H9 (cell line): Measurements from ENCODE around the gene OXTR. TPM values are rescaled to one million over a fixed set of nuclear protein-coding genes. Genes with fewer than 3 reads are reported as not detected.

Experiments
- DNase-seq: peaks from one replicate; pipeline ENCODE4 v3.0.0-alpha.2; 2017
- H2AFZ ChIP-seq: one replicate; pipeline ENCODE4 v1.6.1; 2013; ENCODE audit warnings: mild to moderate bottlenecking, low read length, control low read depth, moderate library complexity
- H2AK5ac ChIP-seq: 2 replicates; pipeline ENCODE4 v1.6.1; 2013; ENCODE audit warnings: low read length, control low read depth, mixed read lengths; ENCODE audit not compliant: insufficient read length
- H2BK120ac ChIP-seq: one replicate; pipeline ENCODE4 v1.6.1; 2013; ENCODE audit warnings: low read depth, mild to moderate bottlenecking, low read length, control low read depth, inconsistent platforms; ENCODE audit not compliant: poor library complexity, severe bottlenecking
- H2BK12ac ChIP-seq: 2 replicates; pipeline ENCODE4 v1.6.1; 2013; ENCODE audit warnings: low read length, control low read depth, mixed read lengths, low read depth; ENCODE audit not compliant: insufficient read length
- H2BK15ac ChIP-seq: 2 replicates; pipeline ENCODE4 v1.6.1; 2013; ENCODE audit warnings: low read depth, low read length, control low read depth
- H2BK20ac ChIP-seq: one replicate; pipeline ENCODE4 v1.6.1; 2013; ENCODE audit warnings: low read depth, mild to moderate bottlenecking, low read length, control low read depth, inconsistent platforms; ENCODE audit not compliant: poor library complexity, severe bottlenecking
- H2BK5ac ChIP-seq: 2 replicates; pipeline ENCODE4 v1.6.1; 2013; ENCODE audit warnings: low read length, control low read depth, mixed read lengths; ENCODE audit not compliant: insufficient read length
- H3K14ac ChIP-seq: 2 replicates; pipeline ENCODE4 v1.6.1; 2013; ENCODE audit warnings: low read length, control low read depth; ENCODE audit not compliant: insufficient read depth
- H3K18ac ChIP-seq: 2 replicates; pipeline ENCODE4 v1.6.1; 2013; ENCODE audit warnings: low read depth, mild to moderate bottlenecking, mixed read lengths, low read length, control low read depth; ENCODE audit not compliant: insufficient read length
- H3K23ac ChIP-seq: 2 replicates; pipeline ENCODE4 v1.6.1; 2013; ENCODE audit warnings: low read length, control low read depth, mixed read lengths, low read depth; ENCODE audit not compliant: insufficient read length
- H3K23me2 ChIP-seq: 2 replicates; pipeline ENCODE4 v1.6.1; 2013; ENCODE audit warnings: low read depth, mild to moderate bottlenecking, mixed read lengths, low read length, control low read depth; ENCODE audit not compliant: insufficient read length, poor library complexity, severe bottlenecking
- H3K27ac ChIP-seq: 2 replicates; pipeline ENCODE4 v1.5.1; 2013; ENCODE audit warnings: low read length, control low read depth, mixed read lengths, low read depth; ENCODE audit not compliant: insufficient read length
- H3K27me3 ChIP-seq: 2 replicates; pipeline ENCODE4 v1.6.1; 2013; ENCODE audit warnings: low read length, control low read depth, inconsistent platforms; ENCODE audit not compliant: insufficient read depth
- H3K4ac ChIP-seq: 2 replicates; pipeline ENCODE4 v1.6.1; 2013; ENCODE audit warnings: low read depth, mild to moderate bottlenecking, control low read depth, inconsistent platforms, low read length, moderate library complexity
- H3K4me1 ChIP-seq: 2 replicates; pipeline ENCODE4 v1.6.1; 2013; ENCODE audit warnings: low read length, control low read depth, inconsistent platforms; ENCODE audit not compliant: insufficient read depth
- H3K4me2 ChIP-seq: 2 replicates; pipeline ENCODE4 v1.6.1; 2013; ENCODE audit warnings: low read length, control low read depth, mixed read lengths; ENCODE audit not compliant: insufficient read length, insufficient read depth
- H3K56ac ChIP-seq: 2 replicates; pipeline ENCODE4 v1.6.1; 2013; ENCODE audit warnings: low read depth, mild to moderate bottlenecking, mixed read lengths, low read length, control low read depth; ENCODE audit not compliant: insufficient read length
- H3K79me1 ChIP-seq: 2 replicates; pipeline ENCODE4 v1.6.1; 2013; ENCODE audit warnings: low read depth, mild to moderate bottlenecking, moderate library complexity, low read length, control low read depth, inconsistent platforms; ENCODE audit not compliant: insufficient read depth, poor library complexity, severe bottlenecking
- H3K79me2 ChIP-seq: 2 replicates; pipeline ENCODE4 v1.6.1; 2013; ENCODE audit warnings: low read length, control low read depth, inconsistent platforms; ENCODE audit not compliant: insufficient read depth
- H3K9ac ChIP-seq: 2 replicates; pipeline ENCODE4 v1.6.1; 2013; ENCODE audit warnings: low read length, control low read depth, mixed read lengths; ENCODE audit not compliant: insufficient read length; ENCODE audit errors: extremely low read depth
- H3K9me3 ChIP-seq: one replicate; pipeline ENCODE4 v1.6.1; 2013; ENCODE audit warnings: low read depth, low read length, inconsistent platforms; ENCODE audit not compliant: control insufficient read depth
- H3T11ph ChIP-seq: one replicate; pipeline ENCODE4 v1.6.1; 2013; ENCODE audit warnings: mild to moderate bottlenecking, low read length, control low read depth, inconsistent platforms
- H4K20me1 ChIP-seq: one replicate; pipeline ENCODE4 v1.6.1; 2013; ENCODE audit not compliant: control insufficient read depth, insufficient read length, insufficient read depth
- H4K5ac ChIP-seq: 2 replicates; pipeline ENCODE4 v1.6.1; 2013; ENCODE audit warnings: low read depth, mild to moderate bottlenecking, mixed read lengths, low read length, control low read depth; ENCODE audit not compliant: insufficient read length
- H4K8ac ChIP-seq: replicated peaks from 2 replicates; pipeline ENCODE4 v1.6.1; 2013; ENCODE audit warnings: low read length, control low read depth, mixed read lengths, low read depth; ENCODE audit not compliant: insufficient read length
- H4K91ac ChIP-seq: 2 replicates; pipeline ENCODE4 v1.6.1; 2013; ENCODE audit warnings: low read depth, mild to moderate bottlenecking, moderate library complexity, mixed read lengths, low read length, control low read depth; ENCODE audit not compliant: insufficient read length
- H3K27ac Mint-ChIP-seq, 3 experiments: 2 replicates in 2 of 3; 3 replicates in 1 of 3; pipeline ENCODE4 v1.8.0; 2020 to 2021; ENCODE audit warnings: mixed read lengths in 3 of 3, mild to moderate bottlenecking in 1 of 3, moderate library complexity in 1 of 3
- H3K27me3 Mint-ChIP-seq: 2 replicates; pipeline ENCODE4 v1.8.0; 2021; ENCODE audit warnings: low read depth, mild to moderate bottlenecking, moderate library complexity, mixed read lengths
- H3K36me3 Mint-ChIP-seq, 3 experiments: 2 replicates in 2 of 3; 3 replicates in 1 of 3; pipeline ENCODE4 v1.8.0; 2020 to 2021; ENCODE audit warnings: low read depth in 3 of 3, mixed read lengths in 3 of 3; ENCODE audit not compliant: insufficient read depth in 1 of 3
- H3K4me1 Mint-ChIP-seq, 2 experiments: 2 replicates each; pipeline ENCODE4 v1.8.0; 2020; ENCODE audit warnings: mixed read lengths in 2 of 2
- H3K4me3 Mint-ChIP-seq, 2 experiments: 2 replicates in 1 of 2; 3 replicates in 1 of 2; pipeline ENCODE4 v1.8.0; 2020 to 2021; ENCODE audit warnings: mild to moderate bottlenecking in 2 of 2, mixed read lengths in 2 of 2, moderate library complexity in 1 of 2
- H3K9me3 Mint-ChIP-seq, 2 experiments: 2 replicates in 1 of 2; 3 replicates in 1 of 2; pipeline ENCODE4 v1.8.0; 2020; ENCODE audit warnings: mild to moderate bottlenecking in 2 of 2, mixed read lengths in 2 of 2, moderate library complexity in 1 of 2
- CTCF ChIP-seq: fragments of 200-600 bp; sonication (generic); conservative IDR thresholded peaks from 3 replicates; pipeline ENCODE4 v1.8.0; 2021; ENCODE audit warnings: antibody characterized with exemption, mild to moderate bottlenecking
- WGBS: extraction: QIAGEN DNeasy Blood & Tissue Kit; methylation state at CpG from one replicate; pipeline ENCODE4 v1.1.7; 2013; ENCODE audit warnings: missing lambda C conversion rate, low lambda C conversion rate, mixed read lengths; ENCODE audit not compliant: insufficient read length; ENCODE audit errors: extremely low coverage; 5-methylcytosine and 5-hydroxymethylcytosine counted together
- total RNA-seq: library from RNA; stranded (reverse); gene quantifications from 2 replicates; pipeline ENCODE4 v1.2.1, GENCODE V29; 2021

The OXTR gene
- total RNA-seq, 1 experiment from 2014 or later: 1.7 TPM

DNA sequence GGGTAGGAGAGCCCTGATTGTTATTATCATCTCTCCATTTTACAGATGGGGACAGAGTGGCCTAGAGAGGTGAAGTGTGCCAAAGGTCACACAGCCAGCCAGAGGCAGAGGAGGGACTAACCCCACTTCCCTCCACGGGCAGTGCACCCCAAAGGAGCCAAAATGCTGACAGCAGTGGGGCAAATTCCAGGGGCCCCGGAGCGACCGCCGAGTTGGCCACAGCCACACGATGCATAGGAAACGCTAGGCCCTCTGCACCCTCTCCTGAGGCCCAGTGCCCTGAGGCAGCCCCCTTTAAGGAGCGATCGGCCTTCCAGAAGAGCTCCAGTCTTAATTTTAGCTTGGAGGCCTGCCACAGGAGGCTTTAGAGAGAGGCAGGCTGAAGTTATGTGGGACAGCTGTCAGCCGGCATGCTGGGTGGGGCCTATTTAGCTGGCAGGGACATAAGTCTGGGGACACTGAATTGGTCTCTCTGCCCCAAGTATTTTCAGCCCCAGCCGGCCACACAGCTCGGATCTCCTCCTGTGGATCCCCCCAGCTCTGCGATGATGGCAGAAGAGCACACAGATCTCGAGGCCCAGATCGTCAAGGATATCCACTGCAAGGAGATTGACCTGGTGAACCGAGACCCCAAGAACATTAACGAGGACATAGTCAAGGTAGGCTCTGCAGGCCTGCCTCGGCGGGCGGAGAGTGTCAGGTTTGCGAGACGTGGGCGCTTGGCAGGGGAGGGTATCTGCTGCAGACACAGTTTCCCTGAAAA is 35.9 kb downstream of the OXTR start, which contains the start of gene CAV3:
CAV3 (plus strand) TSS at position 471 of the 763 bp plus-strand sequence; CDS start at position 546, 75 bp downstream.
- Histone ChIP-seq H2BK20ac (no peak within 1 kb of the TSS), H3K79me1 (no peaks in the 10 kb centered on the region), H2BK5ac (no peak within 1 kb of the TSS), H3K79me2 (no peaks in the 10 kb centered on the region), H2BK120ac (no peak within 1 kb of the TSS), H2AFZ (no peak within 1 kb of the TSS), H3K23ac (no peak within 1 kb of the TSS), H2AK5ac (no peak within 1 kb of the TSS), H3K14ac (no peak within 1 kb of the TSS), H2BK15ac (no peak within 1 kb of the TSS), H3K56ac (no peak within 1 kb of the TSS), H4K20me1 (no peaks in the 10 kb centered on the region), H3K9ac (no peak within 1 kb of the TSS), H3K18ac (no peak within 1 kb of the TSS), H3K27me3 (no peaks in the 10 kb centered on the region), H3K4me2 (no peak within 1 kb of the TSS), H4K5ac (no peak within 1 kb of the TSS), H4K91ac (no peak within 1 kb of the TSS), H3T11ph (no peak within 1 kb of the TSS), H3K23me2 (no peaks in the 10 kb centered on the region), H2BK12ac (no peak within 1 kb of the TSS), H4K8ac (no peak within 1 kb of the TSS), H3K9me3 (no peaks in the 10 kb centered on the region), H3K4ac (no peak within 1 kb of the TSS), H3K27ac (no peak within 1 kb of the TSS), H3K4me1 (no peaks in the 10 kb centered on the region)
- no peak within 1 kb of the TSS for H3K27ac Mint-ChIP-seq
- WGBS: no CpG with 5 or more reads among the region's 23 CpGs
- H3K4me1 Mint-ChIP-seq: peaks cover 8 to 11% of the 10 kb centered on the region in 2 experiments
- H3K4me3 Mint-ChIP-seq: no peak within 1 kb of the TSS
- no peak for DNase-seq
- H3K36me3 Mint-ChIP-seq: no peaks in the 10 kb centered on the region
- H3K27me3 Mint-ChIP-seq: peaks cover 71% of the 10 kb centered on the region
- TF ChIP-seq CTCF: no peak
- no peaks in the 10 kb centered on the region for H3K9me3 Mint-ChIP-seq
